Left lung (tissue), 10 donors: ENCODE data around the gene TEKTIP1. TPM values are rescaled to one million over a fixed set of nuclear protein-coding genes. Genes with fewer than 3 reads are reported as not detected.

ENCODE experiments used
- ATAC-seq: fragments of 200-7000 bp; cut with Tn5 transposase; one replicate; pipeline ENCODE4 v1.9.1; 2020; ENCODE audit warnings: moderate library complexity
- DNase-seq, 4 donors: peaks; one replicate each; pipeline ENCODE4 v3.0.0-alpha.2; 2013 to 2020
- H3K27ac ChIP-seq, 2 donors: fragments of 200-600 bp; sonication (generic) in 1 of 2; one replicate each; pipeline versions ENCODE4 v1.5.0 to v1.8.0; 2020 to 2021
- H3K27me3 ChIP-seq, 2 donors: fragments of 200-600 bp; sonication (generic) in 1 of 2; one replicate each; pipeline versions ENCODE4 v1.5.0 to v1.8.0; 2020 to 2021
- H3K36me3 ChIP-seq, 2 donors: fragments of 200-600 bp; sonication (generic) in 1 of 2; one replicate each; pipeline versions ENCODE4 v1.5.0 to v1.8.0; 2020 to 2021
- H3K4me1 ChIP-seq, 2 donors: fragments of 200-600 bp; one replicate each; pipeline ENCODE4 v1.8.0; 2021
- H3K4me3 ChIP-seq, 2 donors: fragments of 200-600 bp; sonication (generic) in 1 of 2; one replicate each; pipeline versions ENCODE4 v1.5.0 to v1.8.0; 2020 to 2021; ENCODE audit warnings: mild to moderate bottlenecking in 1 of 2
- H3K9me3 ChIP-seq, 2 donors: fragments of 200-600 bp; sonication (generic) in 1 of 2; one replicate each; pipeline versions ENCODE4 v1.5.0 to v1.8.0; 2020 to 2021
- intact Hi-C, 2 donors: fragments of 100-400 bp; cut with DNase I; formaldehyde crosslinking; loops; one replicate each; pipeline versions ENCODE4 v1.11.2 to v1.14.2; 2022
- polyA plus RNA-seq, 6 donors: library from polyadenylated mRNA; unstranded; fragments of 120-200 nt; gene quantifications; one replicate each; pipeline ENCODE4 v1.2.1, GENCODE V29; 2013; ENCODE audit not compliant: insufficient read length in 6 of 6
- total RNA-seq, 2 donors: library from RNA; stranded (reverse); fragmentation: NEBNext Ultra II Directional; extraction: Animal tissue kit (Norgen Biotek cat#: 25700); gene quantifications; one replicate each; pipeline ENCODE4 v1.2.1, GENCODE V29; 2021
- TF ChIP-seq, protein P1 (sequence below), 2 donors: fragments of 200-600 bp; sonication (generic) in 1 of 2; IDR thresholded peaks; one replicate each; pipeline versions ENCODE4 v1.5.0 to v1.8.0; 2021; ENCODE audit warnings: antibody characterized with exemption in 2 of 2
- donor health status: DM: no; HTN: yes; CAD: no.
- donor health status: DM: no; HTN: no; CAD: no.

The TEKTIP1 gene
- total and polyA plus RNA-seq, 8 donors = 2.8 to 7.5 (median 4.8) TPM

GRCh38 chr19:3533033-3533432 lies 5.9 kb upstream of the TEKTIP1 start:
- intact Hi-C loops = no loop called here
- Histone ChIP-seq H3K9me3 (no peaks in the 10 kb centered on the region), H3K27ac (no peak overlapping the region), H3K36me3 (peaks cover 0 to 73% of the 10 kb centered on the region in 2 donors), H3K4me3 (no peak overlapping the region), H3K27me3 (no peaks in the 10 kb centered on the region), H3K4me1 (no peaks in the 10 kb centered on the region)
- TF ChIP-seq, protein P1, sequence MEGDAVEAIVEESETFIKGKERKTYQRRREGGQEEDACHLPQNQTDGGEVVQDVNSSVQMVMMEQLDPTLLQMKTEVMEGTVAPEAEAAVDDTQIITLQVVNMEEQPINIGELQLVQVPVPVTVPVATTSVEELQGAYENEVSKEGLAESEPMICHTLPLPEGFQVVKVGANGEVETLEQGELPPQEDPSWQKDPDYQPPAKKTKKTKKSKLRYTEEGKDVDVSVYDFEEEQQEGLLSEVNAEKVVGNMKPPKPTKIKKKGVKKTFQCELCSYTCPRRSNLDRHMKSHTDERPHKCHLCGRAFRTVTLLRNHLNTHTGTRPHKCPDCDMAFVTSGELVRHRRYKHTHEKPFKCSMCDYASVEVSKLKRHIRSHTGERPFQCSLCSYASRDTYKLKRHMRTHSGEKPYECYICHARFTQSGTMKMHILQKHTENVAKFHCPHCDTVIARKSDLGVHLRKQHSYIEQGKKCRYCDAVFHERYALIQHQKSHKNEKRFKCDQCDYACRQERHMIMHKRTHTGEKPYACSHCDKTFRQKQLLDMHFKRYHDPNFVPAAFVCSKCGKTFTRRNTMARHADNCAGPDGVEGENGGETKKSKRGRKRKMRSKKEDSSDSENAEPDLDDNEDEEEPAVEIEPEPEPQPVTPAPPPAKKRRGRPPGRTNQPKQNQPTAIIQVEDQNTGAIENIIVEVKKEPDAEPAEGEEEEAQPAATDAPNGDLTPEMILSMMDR (IDR thresholded peaks at IDR 0.05) = no peak
- ATAC-seq (no peak), DNase-seq (no peak)

DNA sequence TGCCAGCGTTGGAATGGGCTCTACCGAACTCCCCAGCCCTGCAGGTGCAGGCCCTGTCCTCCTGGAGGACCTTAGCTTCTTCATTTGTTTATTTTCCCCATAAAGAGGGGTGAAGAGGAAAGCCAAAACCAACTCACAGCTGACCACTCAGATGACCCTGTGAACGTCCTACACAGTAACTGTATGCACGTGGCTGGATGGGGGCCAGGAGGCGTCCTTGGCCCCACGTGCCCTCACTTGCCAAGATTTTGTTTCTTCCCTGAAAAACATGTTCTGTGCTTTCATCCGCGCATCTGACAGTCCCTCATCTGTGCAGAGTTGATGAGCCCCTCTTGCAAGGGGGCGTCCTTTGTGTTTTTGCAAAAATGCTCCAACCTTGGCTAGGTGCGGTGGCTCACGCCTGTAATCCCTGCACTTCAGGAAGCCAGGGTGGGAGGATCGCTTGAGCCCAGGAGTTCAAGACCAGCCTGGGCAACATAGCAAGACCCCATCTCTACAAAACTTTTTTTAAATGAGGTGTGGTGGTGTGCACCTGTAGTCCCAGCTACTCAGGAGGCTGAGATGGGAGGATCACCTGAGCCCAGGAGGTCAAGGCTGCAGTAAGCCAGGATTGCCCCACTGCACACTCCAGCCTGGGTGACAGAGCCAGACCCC lies 5.3 kb upstream of the TEKTIP1 start:
- Histone ChIP-seq H3K9me3 (no peaks in the 10 kb centered on the region), H3K36me3 (peaks cover 0 to 75% of the 10 kb centered on the region in 2 donors), H3K27me3 (no peaks in the 10 kb centered on the region), H3K4me1 (no peaks in the 10 kb centered on the region), H3K4me3 (no peak overlapping the region), H3K27ac (no peak overlapping the region)
- TF ChIP-seq, protein P1 (IDR thresholded peaks at IDR 0.05) = no peak
- intact Hi-C loops = no loop called here
- ATAC-seq (no peak), DNase-seq (no peak)

DNA sequence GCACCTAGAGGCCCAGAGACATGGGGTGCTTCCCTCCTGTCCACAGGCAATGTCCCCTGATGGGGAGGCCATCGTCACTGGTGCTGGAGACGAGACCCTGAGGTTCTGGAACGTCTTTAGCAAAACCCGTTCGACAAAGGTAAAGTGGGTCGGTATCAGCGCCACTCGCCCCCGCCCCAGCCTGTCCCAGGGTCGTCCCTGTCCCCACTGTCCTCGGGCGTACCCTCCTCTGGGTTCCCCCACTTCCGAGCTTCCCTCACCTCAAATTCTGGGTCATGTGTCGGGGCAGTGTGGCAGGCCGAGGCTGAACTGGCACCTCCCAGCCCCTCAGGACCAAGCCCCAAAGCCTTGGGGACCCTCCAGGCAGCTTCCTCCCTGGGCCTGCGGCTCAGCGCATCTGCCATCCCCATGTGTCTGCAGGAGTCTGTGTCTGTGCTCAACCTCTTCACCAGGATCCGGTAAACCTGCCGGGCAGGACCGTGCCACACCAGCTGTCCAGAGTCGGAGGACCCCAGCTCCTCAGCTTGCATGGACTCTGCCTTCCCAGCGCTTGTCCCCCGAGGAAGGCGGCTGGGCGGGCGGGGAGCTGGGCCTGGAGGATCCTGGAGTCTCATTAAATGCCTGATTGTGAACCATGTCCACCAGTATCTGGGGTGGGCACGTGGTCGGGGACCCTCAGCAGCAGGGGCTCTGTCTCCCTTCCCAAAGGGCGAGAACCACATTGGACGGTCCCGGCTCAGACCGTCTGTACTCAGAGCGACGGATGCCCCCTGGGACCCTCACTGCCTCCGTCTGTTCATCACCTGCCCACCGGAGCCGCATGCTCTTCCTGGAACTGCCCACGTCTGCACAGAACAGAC lies 4.4 kb upstream of the TEKTIP1 start:
- DNase-seq = no peak
- no peak for ATAC-seq
- Histone ChIP-seq H3K4me1 (no peaks in the 10 kb centered on the region), H3K36me3 (peaks cover 0 to 84% of the 10 kb centered on the region in 2 donors), H3K4me3 (no peak overlapping the region), H3K27me3 (no peaks in the 10 kb centered on the region), H3K9me3 (no peaks in the 10 kb centered on the region), H3K27ac (no peak overlapping the region)
- intact Hi-C loops = no loop called here
- TF ChIP-seq, protein P1 (IDR thresholded peaks at IDR 0.05) = no peak

- Histone ChIP-seq H3K4me1 (no peaks in the 10 kb centered on the region), H3K4me3 (no peak overlapping the region), H3K9me3 (no peaks in the 10 kb centered on the region), H3K27me3 (no peaks in the 10 kb centered on the region), H3K27ac (no peak overlapping the region), H3K36me3 (peaks cover 0 to 85% of the 10 kb centered on the region in 2 donors)
- ATAC-seq (no peak), DNase-seq (no peak)
- intact Hi-C loops = no loop called here
- TF ChIP-seq, protein P1 (IDR thresholded peaks at IDR 0.05) = no peak
Measured at GRCh38 chr19:3535235-3535535, 3.8 kb upstream of the TEKTIP1 start.

GRCh38 chr19:3535563-3535965 lies 3.4 kb upstream of the TEKTIP1 start:
- DNase-seq (no peak), ATAC-seq (no peak)
- Histone ChIP-seq H3K27me3 (no peaks in the 10 kb centered on the region), H3K36me3 (peaks cover 0 to 82% of the 10 kb centered on the region in 2 donors), H3K4me3 (no peak overlapping the region), H3K27ac (no peak overlapping the region), H3K4me1 (no peaks in the 10 kb centered on the region), H3K9me3 (no peaks in the 10 kb centered on the region)
- intact Hi-C loops = no loop called here
- TF ChIP-seq, protein P1 (IDR thresholded peaks at IDR 0.05) = no peak
